Epidermal melanocyte (primary cell): ENCODE data around the gene DCAF7.

Source experiments
- DNase-seq: peaks from one replicate; pipeline ENCODE4 v3.0.0; 2011; ENCODE audit warnings: low spot score; ENCODE audit not compliant: insufficient read length

Gene DCAF7

GRCh38 chr17:63626551-63627180 is 76.4 kb downstream of the DCAF7 start:
- no peak for DNase-seq

- no peak for DNase-seq
These were observed 79.3 kb downstream of the DCAF7 start for GRCh38 chr17:63629627-63630026.

GRCh38 chr17:63631062-63631461 is 80.8 kb downstream of the DCAF7 start:
- DNase-seq = no peak

GRCh38 chr17:63631626-63632025 is 81.3 kb downstream of the DCAF7 start:
- no peak for DNase-seq

- DNase-seq = no peak
These were observed 83.5 kb downstream of the DCAF7 start for GRCh38 chr17:63633742-63634141.

- no peak for DNase-seq
These were observed 83.9 kb downstream of the DCAF7 start for GRCh38 chr17:63634163-63634562.

GRCh38 chr17:63634816-63635215 is 84.5 kb downstream of the DCAF7 start:
- DNase-seq = no peak

GRCh38 chr17:63635290-63635689 is 85.0 kb downstream of the DCAF7 start:
- no peak for DNase-seq

GRCh38 chr17:63635787-63636186 is 85.5 kb downstream of the DCAF7 start:
- DNase-seq = no peak

- no peak for DNase-seq
These were observed 88.8 kb downstream of the DCAF7 start for GRCh38 chr17:63639125-63639524.

GRCh38 chr17:63640038-63640437 is 89.8 kb downstream of the DCAF7 start:
- no peak for DNase-seq

- no peak for DNase-seq
These were observed 91.6 kb downstream of the DCAF7 start for GRCh38 chr17:63641692-63642448.
